GM23338 (cell line): Measurements from ENCODE around the gene LRRC18. TPM values are rescaled to one million over a fixed set of nuclear protein-coding genes. Genes with fewer than 3 reads are reported as not detected.

ENCODE experiments used
- ATAC-seq: fragments of 200-7000 bp; cut with Tn5 transposase; 3 replicates; pipeline ENCODE4 v1.9.1; 2020
- DNase-seq: peaks from one replicate; pipeline ENCODE4 v3.0.0-alpha.2; 2015; ENCODE audit warnings: low spot score
- H2AFZ ChIP-seq: fragments of 200-600 bp; sonication (generic); 2 replicates; pipeline ENCODE4 v1.8.0; 2016; ENCODE audit warnings: antibody characterized with exemption, mild to moderate bottlenecking, moderate library complexity
- H3F3A ChIP-seq: fragments of 200-600 bp; sonication (generic); replicated peaks from 2 replicates; pipeline ENCODE4 v1.8.0; 2017; ENCODE audit warnings: antibody characterized with exemption, mixed run types, low read depth
- H3K27ac ChIP-seq: fragments of 200-600 bp; sonication (generic); 2 replicates; pipeline ENCODE4 v1.6.1; 2016; ENCODE audit warnings: low read depth
- H3K27me3 ChIP-seq: fragments of 200-600 bp; sonication (generic); 2 replicates; pipeline ENCODE4 v1.8.0; 2016; ENCODE audit warnings: mild to moderate bottlenecking, mixed run types, moderate library complexity; ENCODE audit not compliant: insufficient read depth
- H3K36me3 ChIP-seq: fragments of 200-600 bp; sonication (generic); 2 replicates; pipeline ENCODE4 v1.8.0; 2016; ENCODE audit warnings: mild to moderate bottlenecking; ENCODE audit not compliant: insufficient read depth
- H3K4me1 ChIP-seq: fragments of 200-600 bp; sonication (generic); 2 replicates; pipeline ENCODE4 v1.8.0; 2016; ENCODE audit warnings: mild to moderate bottlenecking, moderate library complexity; ENCODE audit not compliant: insufficient read depth
- H3K4me2 ChIP-seq: fragments of 200-600 bp; sonication (generic); 2 replicates; pipeline ENCODE4 v1.7.1; 2017; ENCODE audit warnings: mixed run types
- H3K4me3 ChIP-seq: fragments of 200-600 bp; sonication (generic); 2 replicates; pipeline ENCODE4 v1.6.1; 2016; ENCODE audit warnings: mixed run types
- H3K79me2 ChIP-seq: fragments of 200-600 bp; sonication (generic); replicated peaks from 2 replicates; pipeline ENCODE4 v1.8.0; 2017; ENCODE audit warnings: mild to moderate bottlenecking; ENCODE audit not compliant: insufficient read depth
- H3K9me2 ChIP-seq: fragments of 200-600 bp; sonication (generic); 2 replicates; pipeline ENCODE4 v1.8.0; 2017; ENCODE audit not compliant: insufficient read depth
- H4K20me1 ChIP-seq: fragments of 200-600 bp; sonication (generic); replicated peaks from 2 replicates; pipeline ENCODE4 v1.8.0; 2017; ENCODE audit warnings: mild to moderate bottlenecking; ENCODE audit not compliant: insufficient read depth
- H3K27ac Mint-ChIP-seq: 2 replicates; pipeline ENCODE4 v1.8.0; 2020; ENCODE audit warnings: inconsistent platforms, mild to moderate bottlenecking, moderate library complexity, mixed read lengths
- H3K27me3 Mint-ChIP-seq: 3 replicates; pipeline ENCODE4 v1.8.0; 2022; ENCODE audit warnings: low read depth, mild to moderate bottlenecking, moderate library complexity, mixed read lengths, inconsistent platforms; ENCODE audit not compliant: insufficient read depth, poor library complexity
- H3K36me3 Mint-ChIP-seq: 3 replicates; pipeline ENCODE4 v1.8.0; 2021; ENCODE audit warnings: low read depth, mild to moderate bottlenecking, inconsistent platforms, moderate library complexity, mixed read lengths
- H3K4me1 Mint-ChIP-seq: 3 replicates; pipeline ENCODE4 v1.8.0; 2020; ENCODE audit warnings: mild to moderate bottlenecking, inconsistent platforms, mixed read lengths
- H3K4me3 Mint-ChIP-seq: 3 replicates; pipeline ENCODE4 v1.8.0; 2021; ENCODE audit warnings: moderate library complexity, mild to moderate bottlenecking, inconsistent platforms, mixed read lengths
- H3K9me3 Mint-ChIP-seq: 3 replicates; pipeline ENCODE4 v1.8.0; 2020; ENCODE audit warnings: moderate library complexity, mild to moderate bottlenecking, inconsistent platforms, mixed read lengths
- CREB1 ChIP-seq: fragments of 250-450 bp; sonication (Bioruptor Pico); IDR thresholded peaks from 2 replicates; pipeline ENCODE4 v1.5.0; 2020; ENCODE audit warnings: low read depth, mild to moderate bottlenecking, moderate library complexity
- CTCF ChIP-seq, 2 experiments: fragments of 200-600 bp in 1 of 2; sonication (generic) in 1 of 2; conservative IDR thresholded peaks; 2 replicates each; pipeline versions ENCODE4 v1.5.1 to v1.6.1; 2016 to 2017; ENCODE audit warnings: antibody characterized with exemption in 2 of 2, low read depth in 2 of 2, mild to moderate bottlenecking in 2 of 2, moderate library complexity in 1 of 2
- ETS1 ChIP-seq: IDR thresholded peaks from 2 replicates; pipeline ENCODE4 v1.6.1; 2016; ENCODE audit warnings: antibody characterized with exemption
- EZH2 ChIP-seq: fragments of 200-600 bp; sonication (generic); IDR thresholded peaks from one replicate; pipeline ENCODE4 v1.8.0; 2017; ENCODE audit warnings: antibody characterized with exemption, mild to moderate bottlenecking, low read depth; ENCODE audit not compliant: unreplicated experiment
- EZH2phosphoT487 ChIP-seq: fragments of 200-600 bp; sonication (generic); IDR thresholded peaks from one replicate; pipeline ENCODE4 v1.8.1; 2018; ENCODE audit warnings: antibody characterized with exemption; ENCODE audit not compliant: unreplicated experiment
- JUNB ChIP-seq: IDR thresholded peaks from one replicate; pipeline ENCODE4 v1.6.1; 2016; ENCODE audit warnings: antibody characterized with exemption; ENCODE audit not compliant: unreplicated experiment
- NANOG ChIP-seq: IDR thresholded peaks from 2 replicates; pipeline ENCODE4 v1.6.1; 2016; ENCODE audit warnings: antibody characterized with exemption, borderline replicate concordance
- POLR2AphosphoS5 ChIP-seq: IDR thresholded peaks from 2 replicates; pipeline ENCODE4 v1.6.1; 2016; ENCODE audit warnings: antibody characterized with exemption, low read depth
- REST ChIP-seq: IDR thresholded peaks from one replicate; pipeline ENCODE4 v1.6.1; 2018; ENCODE audit warnings: antibody characterized with exemption; ENCODE audit not compliant: unreplicated experiment
- STAT1 ChIP-seq: IDR thresholded peaks from one replicate; pipeline ENCODE4 v1.6.1; 2016; ENCODE audit warnings: antibody characterized with exemption; ENCODE audit not compliant: unreplicated experiment
- ZNF114 ChIP-seq: fragments of 250-450 bp; sonication (Bioruptor Pico); IDR thresholded peaks from 2 replicates; pipeline ENCODE4 v1.5.0; 2020; ENCODE audit warnings: mild to moderate bottlenecking, moderate library complexity
- ZNF331 ChIP-seq: fragments of 250-450 bp; sonication (Bioruptor Pico); IDR thresholded peaks from 2 replicates; pipeline ENCODE4 v1.5.0; 2020; ENCODE audit warnings: low read depth, mild to moderate bottlenecking, moderate library complexity
- ZNF462 ChIP-seq: fragments of 250-450 bp; sonication (Bioruptor Pico); IDR thresholded peaks from 2 replicates; pipeline ENCODE4 v1.5.0; 2020; ENCODE audit warnings: mild to moderate bottlenecking, moderate library complexity
- polyA plus RNA-seq: library from polyadenylated mRNA; unstranded; fragments of >200 nt; fragmentation: Nextera tagmentation; extraction: Ambion mirVana; gene quantifications from 2 replicates; pipeline ENCODE4 v1.2.1, GENCODE V29; 2016
- total RNA-seq: library from RNA; depleted of rRNA; stranded (reverse); fragments of >200 nt; shearing (Covaris generic); gene quantifications from 2 replicates; pipeline ENCODE4 v1.2.3, GENCODE V29; 2014

The LRRC18 gene
- total and polyA plus RNA-seq, 2 experiments from 2014 or later, result not detected

- TF ChIP-seq ZNF462, result no peak
- no peak for TF ChIP-seq STAT1
- no peak for TF ChIP-seq CTCF (conservative IDR thresholded peaks at IDR 0.05; ENCODE audit: low read depth in 2 of 2)
- no peak for TF ChIP-seq JUNB
- no peak for TF ChIP-seq NANOG
- no peak for TF ChIP-seq EZH2phosphoT487
- TF ChIP-seq ZNF331 (CRISPR knock-in tag), result no peak
These were observed 32.8 kb downstream of the LRRC18 start (continued) for GRCh38 chr10:48906841-48907240.

- no peak overlapping the region for H3K4me2 ChIP-seq
- Mint-ChIP-seq H3K36me3 (no peaks in the 10 kb centered on the region), H3K27ac (no peak overlapping the region), H3K4me1 (peaks cover 7% of the 10 kb centered on the region; the same call in 2 of the 3 replicates), H3K27me3 (no peaks in the 10 kb centered on the region), H3K4me3 (no peak overlapping the region), H3K9me3 (no peaks in the 10 kb centered on the region)
- no peak overlapping the region for H2AFZ ChIP-seq
- H3K4me1 ChIP-seq, result no peaks in the 10 kb centered on the region
- H3K36me3 ChIP-seq, result no peaks in the 10 kb centered on the region
- no peaks in the 10 kb centered on the region for H3K79me2 ChIP-seq
- H4K20me1 ChIP-seq, result no peaks in the 10 kb centered on the region
- no peaks in the 10 kb centered on the region for H3K9me2 ChIP-seq
- H3K4me3 ChIP-seq, result no peak overlapping the region
- ATAC-seq, result no peak
- H3K27ac ChIP-seq, result no peak overlapping the region
- DNase-seq, result no peak
- no peaks in the 10 kb centered on the region for H3K27me3 ChIP-seq
- H3F3A ChIP-seq, result no peaks in the 10 kb centered on the region
- no peak for TF ChIP-seq REST
- no peak for TF ChIP-seq ZNF114
- TF ChIP-seq POLR2AphosphoS5, result no peak
- TF ChIP-seq EZH2phosphoT487, result no peak
- TF ChIP-seq CREB1 (CRISPR knock-in tag), result no peak
- TF ChIP-seq ZNF331 (CRISPR knock-in tag), result no peak
- TF ChIP-seq EZH2, result no peak
- TF ChIP-seq ETS1, result no peak
These were observed 34.3 kb downstream of the LRRC18 start for GRCh38 chr10:48905311-48905710.
